MCF 10A (cell line): ENCODE results near the gene SCAPER. TPM values are rescaled to one million over a fixed set of nuclear protein-coding genes. Genes with fewer than 3 reads are reported as not detected.

Experiments
- BruUV-seq: library from RNA; stranded (reverse); fragments of 400-500 nt; replicated peaks from 2 replicates; lab custom pipeline; 2021; lab: Mats Ljungman, UMichigan
- CTCF ChIA-PET: fragments of 300-600 bp; sonication (Branson Sonifier 250); formaldehyde crosslinking; extraction: SDS; loops from one replicate; lab custom pipeline; 2021; ENCODE audit warnings: antibody characterized with exemption, inconsistent platforms; lab: Yijun Ruan, JAX
- POLR2A ChIA-PET: fragments of 300-600, 350-650 bp; sonication (Branson Sonifier 250); formaldehyde crosslinking; extraction: SDS; loops from one replicate; lab custom pipeline; 2020; ENCODE audit warnings: antibody characterized with exemption, inconsistent platforms; lab: Yijun Ruan, JAX
- DNase-seq: peaks from one replicate; pipeline ENCODE4 v3.0.0-alpha.2; 2018; ENCODE audit not compliant: unreplicated experiment
- H3K27ac Mint-ChIP-seq: one replicate; pipeline ENCODE4 v1.8.0; 2022; ENCODE audit warnings: mild to moderate bottlenecking, low read depth, mixed read lengths; ENCODE audit not compliant: unreplicated experiment
- H3K27me3 Mint-ChIP-seq: one replicate; pipeline ENCODE4 v1.8.0; 2022; ENCODE audit warnings: mixed read lengths; ENCODE audit not compliant: insufficient read depth, unreplicated experiment
- H3K36me3 Mint-ChIP-seq: one replicate; pipeline ENCODE4 v1.8.0; 2022; ENCODE audit warnings: mild to moderate bottlenecking, moderate library complexity, mixed read lengths; ENCODE audit not compliant: insufficient read depth, unreplicated experiment
- H3K4me1 Mint-ChIP-seq: one replicate; pipeline ENCODE4 v1.8.0; 2022; ENCODE audit warnings: mixed read lengths; ENCODE audit not compliant: insufficient read depth, unreplicated experiment
- H3K4me3 Mint-ChIP-seq: one replicate; pipeline ENCODE4 v1.8.0; 2022; ENCODE audit warnings: mild to moderate bottlenecking, moderate library complexity, mixed read lengths; ENCODE audit not compliant: unreplicated experiment
- H3K9me3 Mint-ChIP-seq: one replicate; pipeline ENCODE4 v1.8.0; 2022; ENCODE audit warnings: mixed read lengths; ENCODE audit not compliant: unreplicated experiment
- CTCF ChIP-seq: fragments of 200-600 bp; IDR thresholded peaks from one replicate; pipeline ENCODE4 v1.8.0; 2022; ENCODE audit warnings: antibody characterized with exemption, mild to moderate bottlenecking; ENCODE audit not compliant: unreplicated experiment
- intact Hi-C: fragments of 100-400 bp; cut with micrococcal nuclease; formaldehyde crosslinking; loops from 2 replicates; pipeline ENCODE4 v1.14.1; 2022
- total RNA-seq: library from RNA; stranded (reverse); gene quantifications from 2 replicates; pipeline ENCODE4 v1.2.3, GENCODE V29; 2022

The SCAPER gene
- total RNA-seq, 1 experiment from 2014 or later = 9.5 TPM

GRCh38 chr15:76386926-76387325 lies 518.2 kb downstream of the SCAPER start:
- intact Hi-C loops = no loop called here
- no peak overlapping the region for H3K4me3 Mint-ChIP-seq
- no peaks in the 10 kb centered on the region for H3K27me3 Mint-ChIP-seq
- peaks cover 5% of the 10 kb centered on the region for H3K9me3 Mint-ChIP-seq
- ChIA-PET POLR2A (no interaction called here), CTCF (no interaction called here)
- H3K27ac Mint-ChIP-seq = no peak overlapping the region
- TF ChIP-seq CTCF = no peak
- DNase-seq = no peak
- H3K36me3 Mint-ChIP-seq = no peaks in the 10 kb centered on the region
- BruUV-seq = no TSS peak
- no peaks in the 10 kb centered on the region for H3K4me1 Mint-ChIP-seq

- no peak for TF ChIP-seq CTCF
- Mint-ChIP-seq H3K36me3 (no peaks in the 10 kb centered on the region), H3K4me1 (no peaks in the 10 kb centered on the region), H3K4me3 (no peak overlapping the region), H3K9me3 (peaks cover 5% of the 10 kb centered on the region), H3K27ac (no peak overlapping the region), H3K27me3 (no peaks in the 10 kb centered on the region)
- POLR2A ChIA-PET = no interaction called here
- no TSS peak for BruUV-seq
- no peak for DNase-seq
- CTCF ChIA-PET = no interaction called here
- intact Hi-C loops = no loop called here
These were observed 519.0 kb downstream of the SCAPER start for GRCh38 chr15:76386178-76386577.

GRCh38 chr15:76384409-76384808 lies 520.7 kb downstream of the SCAPER start:
- Mint-ChIP-seq H3K4me3 (no peak overlapping the region), H3K4me1 (no peaks in the 10 kb centered on the region), H3K27me3 (no peaks in the 10 kb centered on the region), H3K36me3 (no peaks in the 10 kb centered on the region), H3K27ac (no peak overlapping the region), H3K9me3 (peaks cover 5% of the 10 kb centered on the region)
- no peak for TF ChIP-seq CTCF
- DNase-seq = no peak
- CTCF ChIA-PET = no interaction called here
- BruUV-seq = no TSS peak
- intact Hi-C loops = no loop called here
- POLR2A ChIA-PET = no interaction called here

- ChIA-PET CTCF (interaction anchor here (0.6 kb wide), 1 partner anchor 448 kb away, joined by 5 read pairs; no protein-coding TSS in a partner anchor), POLR2A (no interaction called here)
- Mint-ChIP-seq H3K4me3 (no peak overlapping the region), H3K27ac (no peak overlapping the region), H3K9me3 (peaks cover 5% of the 10 kb centered on the region), H3K4me1 (no peaks in the 10 kb centered on the region), H3K36me3 (no peaks in the 10 kb centered on the region), H3K27me3 (no peaks in the 10 kb centered on the region)
- no peak for DNase-seq
- no peak for TF ChIP-seq CTCF
- intact Hi-C loops = no loop called here
- BruUV-seq = no TSS peak
These were observed 522.0 kb downstream of the SCAPER start for GRCh38 chr15:76382987-76383728.
